Activated CD8-positive, alpha-beta memory T cell treated with anti-CD3 and anti-CD28 coated beads, Interleukin-2, amount 50 U/mL, for 24 hours (primary cell): Measurements from ENCODE around the gene RBM8A.
"Not testable (repeated sequence)": the region's sequence is repeated elsewhere in the genome, so short reads cannot be mapped to it uniquely, and the experiment has no call there.

Experiments used
- DNase-seq: peaks from one replicate; pipeline ENCODE4 v3.0.0-alpha.2; 2020; ENCODE audit errors: extremely low read depth

The RBM8A gene

DNA sequence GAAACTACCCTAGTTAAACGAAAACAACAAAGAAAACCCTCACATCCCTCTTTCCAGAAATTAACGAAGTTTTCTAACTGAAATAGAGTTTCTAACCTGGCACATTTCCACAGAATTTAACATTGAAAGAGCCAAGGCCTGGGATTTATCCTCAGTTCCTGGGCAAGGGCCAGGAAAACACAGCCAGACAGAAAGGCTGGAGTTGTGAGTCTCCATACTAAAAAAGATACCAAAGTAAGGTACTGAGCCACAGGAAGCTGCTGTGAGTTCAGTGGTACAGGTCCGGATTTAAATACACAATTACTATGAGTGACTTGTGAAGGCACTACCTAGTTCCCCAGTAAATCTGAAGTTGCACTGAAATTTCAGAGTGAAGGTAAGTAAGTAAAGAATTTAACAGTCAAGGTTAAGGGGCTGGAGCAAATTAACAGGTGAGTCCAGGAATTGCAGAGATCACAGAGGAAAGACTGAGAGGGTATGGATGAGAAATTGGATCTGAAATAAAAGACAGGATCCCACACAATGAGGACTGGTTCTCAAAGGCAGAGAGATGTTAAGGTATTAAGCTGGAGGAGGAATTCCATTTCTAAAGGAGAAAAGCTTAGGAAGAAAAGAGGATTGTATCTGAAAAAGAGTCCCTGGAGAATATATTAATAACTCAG, 29.6 kb upstream of the RBM8A start:
- DNase-seq, result no peak

DNA sequence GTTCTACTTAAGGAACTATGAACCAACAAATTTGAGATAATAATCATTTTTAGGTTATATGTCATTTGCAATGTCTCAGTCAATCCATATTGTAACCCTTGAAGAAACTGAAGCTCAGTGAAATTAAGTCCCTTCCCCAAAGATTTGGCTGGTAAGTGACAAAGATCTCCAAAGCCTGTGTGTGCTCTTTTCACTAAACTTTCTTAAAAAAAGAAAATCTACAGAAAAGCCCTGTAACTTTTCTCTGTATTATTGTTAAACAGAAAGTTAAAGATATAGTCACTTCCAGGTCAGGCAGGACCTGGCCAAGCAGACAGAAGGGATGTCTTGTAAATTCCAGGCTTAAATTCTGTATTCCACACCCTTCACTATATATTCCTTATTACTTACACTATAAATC, 29.1 kb upstream of the RBM8A start:
- no peak for DNase-seq

DNA sequence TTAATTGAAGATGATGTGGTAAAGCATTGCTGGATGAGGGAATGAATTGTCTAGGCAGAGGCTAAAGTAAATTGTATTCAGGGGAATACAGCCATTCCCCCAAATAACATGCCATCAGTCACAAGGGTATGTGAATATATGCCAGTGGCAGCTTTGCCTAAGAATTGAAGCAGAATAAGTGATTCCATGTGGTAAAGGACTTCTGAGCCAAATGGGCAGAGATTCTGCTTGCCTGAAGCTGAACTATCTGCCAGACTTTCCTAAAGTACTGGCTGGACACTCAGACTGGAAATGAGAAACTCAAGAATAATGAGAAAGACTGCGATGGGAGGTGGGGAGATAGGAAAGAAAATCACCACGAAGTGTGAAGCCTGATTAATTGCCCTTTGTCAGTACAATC, 28.2 kb upstream of the RBM8A start:
- no peak for DNase-seq

DNA sequence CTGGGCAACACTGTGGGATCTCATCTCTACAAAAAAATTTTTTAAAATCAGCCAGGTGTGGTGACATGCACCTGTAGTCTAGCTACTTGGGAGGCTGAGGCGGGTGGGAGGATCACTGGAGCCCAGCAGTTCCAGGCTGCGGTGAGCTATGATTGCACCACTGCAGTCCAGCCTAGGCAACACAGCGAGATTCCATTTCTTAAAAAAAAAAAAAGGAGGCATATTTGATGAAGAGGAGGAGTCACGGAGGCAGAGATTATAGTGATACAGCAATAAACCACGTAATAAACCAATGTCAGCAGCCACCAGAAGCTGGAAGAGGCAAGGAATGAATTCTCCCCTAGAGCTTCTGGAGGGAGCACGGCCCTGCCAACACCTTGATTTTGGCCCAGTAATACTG, 26.6 kb upstream of the RBM8A start:
- no peak for DNase-seq

DNA sequence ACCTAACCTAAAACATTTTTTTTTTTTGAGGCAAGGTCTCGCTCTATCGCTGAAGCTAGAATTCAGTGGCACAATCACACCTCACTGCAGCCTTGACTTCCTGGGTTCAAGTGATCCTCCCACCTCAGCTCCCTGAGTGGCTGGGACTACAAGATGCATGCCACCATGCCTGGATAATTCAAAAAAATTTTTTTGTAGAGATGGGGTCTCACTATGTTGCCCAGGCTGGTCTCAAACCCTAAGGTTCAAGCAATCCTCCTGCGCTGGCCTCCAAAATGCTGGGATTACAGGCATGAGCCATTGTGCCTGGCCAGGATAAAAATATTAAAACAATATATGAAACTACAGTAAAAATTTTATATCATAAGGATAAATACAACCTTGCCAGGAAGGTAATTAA, 25.6 kb upstream of the RBM8A start:
- no peak for DNase-seq

DNA sequence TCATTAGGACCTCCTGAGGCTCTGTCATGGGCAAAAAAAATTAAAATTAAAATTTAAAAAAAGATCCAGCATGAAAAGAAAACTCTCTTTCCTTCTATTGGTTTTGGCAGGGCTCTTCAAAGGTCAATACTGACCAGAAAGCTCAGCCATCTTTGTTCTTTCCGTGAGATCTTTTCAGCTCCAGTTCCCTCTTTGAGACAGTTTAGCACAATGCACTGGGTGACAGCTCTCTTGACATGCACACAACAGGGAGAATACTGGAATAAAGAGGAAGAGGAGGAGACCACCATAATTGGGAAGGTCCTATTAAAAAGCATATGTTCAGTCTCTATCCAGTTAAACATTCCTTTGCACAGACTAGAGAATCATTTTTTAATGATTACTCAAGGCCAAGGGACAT, 24.2 kb upstream of the RBM8A start:
- DNase-seq, result no peak

DNA sequence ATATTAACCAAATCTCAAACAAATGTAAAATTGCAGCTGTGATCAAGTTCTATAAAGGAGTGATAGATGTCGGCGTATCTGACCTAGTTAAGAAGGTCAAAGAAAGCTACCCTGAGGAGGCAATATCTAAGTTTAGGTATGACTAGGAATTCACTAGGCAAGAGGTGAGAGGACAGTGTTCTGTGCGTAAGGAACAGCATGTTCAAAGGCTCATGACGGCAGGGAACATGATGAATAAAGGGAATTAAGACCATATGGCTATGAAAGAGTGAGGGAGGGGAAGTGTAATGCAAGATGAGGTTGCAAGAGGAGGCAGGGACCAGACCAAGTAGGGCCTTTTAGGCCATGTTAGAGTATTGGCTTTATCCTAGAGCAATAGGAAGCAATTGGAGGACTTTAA, 21.9 kb upstream of the RBM8A start:
- no peak for DNase-seq

DNA sequence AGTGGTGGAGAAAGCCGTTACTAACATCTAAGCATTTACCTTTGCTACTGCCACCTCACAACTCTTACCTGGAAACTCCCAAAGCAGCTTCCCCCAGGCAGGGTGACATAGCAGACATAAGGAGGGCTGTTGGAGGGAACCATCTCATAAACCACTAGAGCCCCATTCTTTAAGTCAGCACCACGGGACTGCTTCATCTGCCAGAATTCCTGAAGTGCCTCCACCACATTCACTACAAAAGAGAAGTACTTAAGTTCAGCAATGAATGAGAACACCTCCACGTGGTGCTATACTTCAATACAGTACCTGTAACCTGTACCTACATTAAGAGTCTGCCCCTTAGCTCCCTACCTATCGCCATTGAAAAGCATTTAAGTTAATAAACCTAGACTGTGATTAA, 20.3 kb upstream of the RBM8A start:
- DNase-seq, result no peak

DNA sequence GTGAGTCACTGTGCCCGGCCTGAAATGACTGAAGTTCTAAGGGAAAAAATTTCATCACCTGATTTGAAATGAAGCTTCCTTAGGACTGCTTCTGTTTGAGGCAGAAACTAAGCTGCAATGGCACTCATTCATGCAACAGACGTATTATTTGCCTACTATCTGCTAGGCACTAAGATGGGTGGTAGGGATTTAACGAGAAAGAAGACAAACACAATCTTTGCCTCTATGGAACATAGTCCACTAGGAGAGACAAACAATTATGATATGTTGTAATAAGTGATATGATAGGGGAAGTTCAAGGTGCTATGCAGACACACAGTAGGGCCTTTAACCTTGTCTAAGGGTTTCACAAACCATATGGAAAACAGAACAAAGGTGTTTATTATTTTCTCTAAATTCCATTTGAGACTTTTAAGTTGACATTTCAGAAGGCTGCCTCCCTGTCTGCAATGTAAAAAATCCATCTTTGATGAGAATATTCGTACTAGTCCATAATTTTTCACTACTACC, 19.2 kb upstream of the RBM8A start:
- no peak for DNase-seq

DNA sequence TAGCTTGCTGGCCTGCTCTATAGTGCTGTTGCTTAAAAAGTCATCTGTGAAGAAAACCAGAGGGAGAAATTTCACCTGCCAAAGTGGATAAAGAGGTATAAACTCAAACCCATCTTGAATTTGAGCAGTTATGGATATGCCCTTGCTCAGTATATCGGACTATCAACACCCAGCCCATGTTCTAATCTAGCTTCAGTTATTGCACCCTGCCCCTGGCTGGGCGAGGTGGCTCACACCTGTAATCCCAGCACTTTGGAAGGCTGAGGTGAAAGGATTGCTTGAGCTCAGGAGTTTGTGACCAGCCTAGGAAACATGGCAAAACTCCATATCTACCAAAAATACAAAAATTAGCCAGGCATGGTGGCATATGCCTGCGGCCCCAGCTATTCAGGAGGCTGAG, 17.2 kb upstream of the RBM8A start:
- DNase-seq, result no peak

DNA sequence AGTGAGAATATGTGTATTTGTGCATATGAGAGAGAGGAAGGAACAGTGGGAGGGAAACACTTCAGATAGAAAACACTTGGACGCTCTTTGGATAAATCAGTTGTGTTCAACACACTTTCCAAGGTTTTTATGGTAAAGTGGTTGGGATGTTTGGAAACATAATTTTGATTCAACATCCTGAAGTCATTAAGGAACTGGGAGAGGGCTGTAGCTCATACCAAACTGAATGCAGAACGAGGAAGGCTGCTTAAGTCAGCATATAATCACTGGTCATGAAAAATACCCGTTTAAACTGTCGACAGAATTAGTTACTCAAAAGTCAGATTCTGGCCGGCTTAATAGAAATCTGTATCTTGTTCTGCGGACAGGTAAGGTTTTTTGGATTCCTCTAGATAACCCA, 15.6 kb upstream of the RBM8A start:
- DNase-seq, result no peak

DNA sequence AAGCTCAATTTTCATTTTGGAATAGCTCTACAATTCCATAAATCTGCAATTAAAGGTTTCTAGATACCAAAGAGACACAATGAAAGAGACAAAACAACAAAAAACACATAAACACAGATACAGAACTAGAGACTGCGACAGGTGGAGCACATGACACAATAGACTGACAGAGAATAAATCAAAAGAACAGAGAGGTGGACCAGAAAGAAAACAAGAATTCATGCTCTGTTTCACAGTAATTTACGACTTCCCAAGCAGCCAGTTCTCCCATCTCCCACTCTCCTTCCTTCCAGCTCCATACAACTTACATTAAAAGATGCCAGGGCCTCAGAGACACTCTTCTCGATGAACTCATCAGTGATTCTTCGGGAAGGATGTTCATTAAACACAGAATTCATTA, 15.1 kb upstream of the RBM8A start:
- DNase-seq, result no peak

DNA sequence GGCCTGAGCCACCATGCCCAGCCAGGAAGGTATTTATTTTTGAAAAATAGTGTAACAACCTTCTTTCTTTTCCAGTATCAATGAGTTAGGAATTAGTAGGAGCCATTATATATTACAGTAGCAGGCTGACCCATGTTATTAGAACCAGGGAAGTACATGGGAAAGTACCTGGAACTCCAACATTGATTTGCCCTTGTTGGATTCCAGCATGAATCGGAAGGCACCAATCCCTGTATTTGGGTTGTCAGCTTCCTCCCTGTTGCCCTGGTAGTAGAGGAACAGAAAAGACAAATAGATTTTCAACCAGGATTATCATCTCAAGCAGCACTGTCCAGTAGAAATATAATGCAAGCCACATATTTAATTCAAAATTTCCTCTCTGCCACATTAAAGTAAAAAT, 10.2 kb upstream of the RBM8A start:
- DNase-seq, result no peak

DNA sequence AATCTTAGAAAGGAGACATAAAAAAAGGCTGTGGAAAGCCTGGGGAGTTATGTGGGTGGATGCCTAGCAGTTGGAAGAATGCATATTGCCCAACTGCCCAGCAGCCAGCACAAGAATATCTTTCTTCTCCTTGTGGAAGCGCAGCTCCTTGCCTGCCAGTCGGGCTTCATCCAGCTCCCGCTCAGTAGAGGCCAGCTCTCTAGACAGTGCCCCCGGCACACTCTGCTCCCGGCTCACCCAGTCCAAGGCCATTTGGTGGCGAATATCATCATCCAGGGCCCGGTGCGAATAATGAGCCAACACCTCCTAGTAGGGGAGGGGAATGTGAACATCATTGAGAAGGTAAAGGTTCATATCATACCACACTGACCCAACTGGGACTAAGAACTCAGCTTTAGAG, 9.0 kb upstream of the RBM8A start:
- DNase-seq, result no peak

DNA sequence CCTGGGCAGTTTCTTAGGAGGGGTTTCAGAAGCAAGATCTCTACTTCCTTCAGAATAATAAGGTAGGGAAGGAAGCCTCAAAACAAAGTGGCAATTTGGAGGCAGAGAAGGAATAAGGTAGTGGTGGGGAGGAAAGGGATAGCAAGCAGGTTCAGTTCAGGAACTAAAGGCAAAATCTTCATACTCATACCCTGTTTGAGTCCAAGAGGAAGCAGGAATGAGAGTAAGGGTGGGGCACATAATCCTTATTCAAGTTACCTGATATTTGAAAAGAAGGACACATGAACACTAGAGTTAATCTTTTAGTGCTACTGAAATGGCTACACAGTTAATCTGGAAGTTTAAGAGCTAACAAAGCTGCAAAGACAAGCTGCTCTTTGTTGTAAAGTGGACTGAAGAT, 8.4 kb upstream of the RBM8A start:
- DNase-seq, result no peak

DNA sequence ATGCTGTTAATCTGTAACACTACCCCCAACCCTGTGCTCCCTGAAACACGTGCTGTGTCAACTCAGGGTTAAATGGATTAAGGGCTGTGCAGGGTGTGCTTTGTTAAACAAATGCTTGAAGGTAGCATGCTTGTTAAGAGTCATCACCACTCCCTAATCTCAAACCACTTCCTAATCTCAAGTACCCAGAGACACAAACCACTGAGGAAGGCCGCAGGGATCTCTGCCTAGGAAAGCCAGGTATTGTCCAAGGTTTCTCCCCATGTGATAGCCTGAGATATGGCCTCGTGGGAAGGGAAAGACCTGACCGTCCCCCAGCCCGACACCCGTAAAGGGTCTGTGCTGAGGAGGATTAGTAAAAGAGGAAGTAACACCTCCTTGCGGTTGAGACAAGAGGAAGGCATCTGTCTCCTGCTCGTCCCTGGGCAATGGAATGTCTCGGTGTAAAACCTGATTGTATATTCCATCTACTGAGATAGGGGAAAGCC, 5.3 kb upstream of the RBM8A start:
- DNase-seq, result not testable (repeated sequence)

DNA sequence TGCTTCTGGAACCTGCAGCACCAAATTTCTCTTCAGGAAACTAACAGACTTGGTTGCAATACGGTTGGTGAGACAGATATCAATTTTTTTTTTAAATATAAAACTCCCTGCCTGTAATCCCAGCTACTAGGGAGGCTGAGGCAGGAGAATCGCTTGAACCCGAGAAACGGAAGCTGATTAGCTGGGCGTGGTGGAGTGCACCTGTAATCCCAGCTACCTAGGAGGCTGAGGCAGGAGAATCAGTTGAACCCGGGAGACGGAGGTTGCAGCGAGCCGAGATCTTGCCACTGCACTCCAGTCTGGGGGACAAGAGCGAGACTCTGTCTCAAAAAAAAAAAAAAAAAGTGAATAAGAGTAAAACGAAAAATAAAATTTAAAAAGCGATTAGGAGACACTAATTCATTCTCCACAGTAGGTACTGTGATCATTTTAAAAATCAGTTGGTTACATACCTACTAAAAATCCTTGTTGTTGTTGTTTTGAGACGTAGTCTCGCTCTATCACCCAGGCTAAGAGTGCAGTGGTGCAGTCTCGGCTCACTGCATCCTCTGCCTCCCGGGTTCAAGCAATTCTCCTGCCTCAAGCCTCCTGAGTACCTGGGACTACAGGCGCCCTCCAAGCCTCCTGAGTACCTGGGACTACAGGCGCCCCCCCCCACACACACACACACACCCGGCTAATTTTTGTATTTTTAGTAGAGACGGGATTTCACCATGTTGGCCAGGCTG, 796 bp upstream of the RBM8A start:
- DNase-seq, result no peak

DNA sequence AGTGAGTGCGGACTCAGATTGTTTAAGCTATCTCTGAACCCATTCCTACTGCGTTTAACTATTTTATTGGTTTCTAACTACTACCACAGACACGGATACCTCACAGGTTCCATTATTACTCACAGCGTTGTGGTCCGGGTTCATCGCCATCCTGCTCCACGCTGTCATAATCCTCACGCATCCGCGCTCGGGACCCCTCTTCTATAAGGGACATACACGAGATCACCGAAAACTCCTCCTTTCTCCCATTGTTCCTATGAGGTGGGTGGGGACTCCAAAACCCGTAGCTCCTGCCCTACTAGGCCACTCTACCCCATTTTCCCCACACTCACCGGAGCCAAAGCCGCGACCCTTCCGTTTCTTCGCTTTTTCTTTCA, 610 bp downstream of the RBM8A start:
- no peak for DNase-seq

DNA sequence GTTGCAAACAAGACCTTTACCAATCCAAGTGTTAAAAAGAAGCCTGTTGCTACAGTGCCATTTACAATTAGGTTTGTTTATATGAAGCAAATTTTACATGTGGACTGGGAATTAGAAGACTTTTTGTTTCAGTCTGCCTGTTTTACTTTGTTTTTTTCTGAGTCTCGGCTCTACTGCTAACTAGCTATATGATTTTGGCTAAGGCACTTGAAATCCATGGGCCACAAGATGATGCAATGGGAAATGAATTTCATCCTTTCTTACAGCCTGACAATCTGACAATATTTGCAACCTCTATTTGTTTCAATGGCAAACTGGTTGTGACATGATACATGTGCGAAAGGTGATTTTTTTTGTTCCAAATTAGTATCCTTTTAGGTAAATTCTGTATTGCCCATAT, 5.0 kb downstream of the RBM8A start:
- DNase-seq, result no peak

DNA sequence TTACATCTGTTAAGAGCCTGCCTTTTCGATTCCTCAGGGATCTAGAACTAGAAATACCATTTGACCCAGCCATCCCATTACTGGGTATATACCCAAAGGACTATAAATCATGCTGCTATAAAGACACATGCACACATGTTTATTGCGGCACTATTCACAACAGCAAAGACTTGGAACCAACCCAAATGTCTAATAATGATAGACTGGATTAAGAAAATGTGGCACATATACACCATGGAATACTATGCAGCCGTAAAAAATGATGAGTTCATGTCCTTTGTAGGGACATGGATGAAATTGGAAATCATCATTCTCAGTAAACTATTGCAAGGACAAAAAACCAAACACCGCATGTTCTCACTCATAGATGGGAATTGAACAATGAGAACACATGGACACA, 7.0 kb downstream of the RBM8A start:
- DNase-seq, result not testable (repeated sequence)

DNA sequence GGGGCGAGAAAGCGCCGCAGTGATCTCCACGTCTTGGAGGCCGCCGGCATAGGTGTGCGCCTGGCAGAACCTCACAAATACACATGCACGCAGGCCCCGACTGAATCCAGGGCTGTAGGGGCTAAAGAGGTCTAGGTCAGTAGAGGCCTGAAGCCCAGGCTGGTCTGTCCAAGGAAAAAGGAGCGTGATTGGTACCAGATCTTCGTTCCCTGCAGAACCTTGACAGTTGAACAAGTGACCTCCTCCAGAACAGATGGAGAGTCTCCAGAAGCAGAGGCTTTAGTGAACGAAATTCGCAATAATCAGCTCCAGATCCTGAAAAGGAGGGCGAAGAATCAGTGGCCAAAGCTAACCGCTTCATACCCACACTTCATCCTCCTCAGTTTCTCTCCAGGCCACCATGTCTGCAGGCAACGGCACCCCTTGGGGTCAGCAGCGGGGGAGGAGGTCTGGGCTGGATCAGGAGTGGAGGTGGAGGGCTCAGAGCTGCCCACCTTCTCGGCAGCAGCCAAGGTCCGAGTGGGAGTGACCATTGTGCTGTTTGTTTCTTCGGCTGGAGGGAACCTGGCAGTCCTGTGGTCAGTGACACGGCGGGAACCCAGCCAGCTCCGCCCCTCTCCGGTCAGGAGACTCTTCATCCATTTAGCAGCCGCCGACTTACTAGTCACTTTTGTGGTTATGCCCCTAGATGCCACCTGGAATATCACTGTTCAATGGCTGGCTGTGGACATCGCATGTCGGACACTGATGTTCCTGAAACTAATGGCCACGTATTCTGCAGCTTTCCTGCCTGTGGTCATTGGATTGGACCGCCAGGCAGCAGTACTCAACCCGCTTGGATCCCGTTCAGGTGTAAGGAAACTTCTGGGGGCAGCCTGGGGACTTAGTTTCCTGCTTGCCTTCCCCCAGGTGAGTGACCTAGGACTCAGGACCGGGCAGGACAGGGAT, 8.0 kb downstream of the RBM8A start:
- DNase-seq, result no peak
